Breast epithelium (tissue), 4 donors: ENCODE measurements around the gene HIF1A. TPM values are rescaled to one million over a fixed set of nuclear protein-coding genes. Genes with fewer than 3 reads are reported as not detected.
"Not testable (repeated sequence)": the region's sequence is repeated elsewhere in the genome, so short reads cannot be mapped to it uniquely, and the experiment has no call there.

ENCODE experiments used
- DNase-seq, 2 donors: peaks; one replicate each; pipeline ENCODE4 v3.0.0-alpha.2; 2019; ENCODE audit warnings: low spot score in 2 of 2
- H3K27ac ChIP-seq, 2 donors: fragments of 200-600 bp; sonication (generic) in 1 of 2; one replicate each; pipeline ENCODE4 v1.5.1; 2016 to 2019; ENCODE audit warnings: mild to moderate bottlenecking in 1 of 2
- H3K27me3 ChIP-seq, 2 donors: fragments of 200-600 bp; sonication (generic) in 1 of 2; one replicate each; pipeline versions ENCODE4 v1.5.1 to v1.6.0; 2017 to 2019; ENCODE audit warnings: control low read depth in 1 of 2, mild to moderate bottlenecking in 1 of 2
- H3K36me3 ChIP-seq: fragments of 200-600 bp; one replicate; pipeline ENCODE4 v1.5.1; 2019
- H3K4me1 ChIP-seq, 2 donors: fragments of 200-600 bp; sonication (generic); one replicate each; pipeline ENCODE4 v1.5.1; 2016 to 2019; ENCODE audit warnings: control low read depth in 1 of 2
- H3K4me3 ChIP-seq, 3 donors: fragments of 200-600 bp; sonication (generic); 1 replicate in 2 of 3; 2 replicates in 1 of 3; pipeline ENCODE4 v1.5.1; 2016 to 2019; ENCODE audit warnings: mild to moderate bottlenecking in 3 of 3, moderate library complexity in 2 of 3
- H3K9me3 ChIP-seq, 2 donors: fragments of 200-600 bp; sonication (generic) in 1 of 2; one replicate each; pipeline ENCODE4 v1.5.1; 2016 to 2019; ENCODE audit warnings: control low read depth in 1 of 2
- CTCF ChIP-seq, 3 donors: fragments of 450-650 bp; IDR thresholded peaks; one replicate each; pipeline ENCODE4 v1.5.1; 2016 to 2017; ENCODE audit warnings: antibody characterized with exemption in 3 of 3, mild to moderate bottlenecking in 3 of 3, moderate library complexity in 3 of 3
- POLR2A ChIP-seq: fragments of 450-650 bp; IDR thresholded peaks from one replicate; pipeline ENCODE4 v1.6.1; 2016; ENCODE audit warnings: antibody characterized with exemption, mild to moderate bottlenecking, moderate library complexity
- POLR2AphosphoS5 ChIP-seq, 3 donors: sonication (generic); formaldehyde crosslinking; IDR thresholded peaks; one replicate each; pipeline ENCODE4 v1.6.1; 2017; ENCODE audit warnings: antibody characterized with exemption in 3 of 3
- intact Hi-C: fragments of 100-400 bp; cut with DNase I; formaldehyde crosslinking; loops from one replicate; pipeline ENCODE4 v1.15.1; 2023; ENCODE audit warnings: low total_unique reads
- total RNA-seq, 3 donors: library from RNA; depleted of rRNA; stranded (reverse); fragments of >200 nt; gene quantifications; one replicate each; pipeline ENCODE4 v1.1.0, GENCODE V29; 2016

The HIF1A gene
- total RNA-seq, 3 donors from 2014 or later = 64.8 to 104 (median 92.3) TPM

GRCh38 chr14:61706096-61706690 is 10.9 kb downstream of the HIF1A start:
- H3K4me3 ChIP-seq = no peak overlapping the region
- no peaks in the 10 kb centered on the region for H3K27me3 ChIP-seq
- no peaks in the 10 kb centered on the region for H3K36me3 ChIP-seq
- DNase-seq = no peak
- H3K4me1 ChIP-seq = peaks cover 0 to 1% of the 10 kb centered on the region in 2 donors
- H3K27ac ChIP-seq = no peak overlapping the region
- TF ChIP-seq POLR2A (no peak), POLR2AphosphoS5 (IDR thresholded peaks at IDR 0.05) (no peak), CTCF (IDR thresholded peaks at IDR 0.05) (no peak)
- no peaks in the 10 kb centered on the region for H3K9me3 ChIP-seq
- intact Hi-C loops = no loop called here

GRCh38 chr14:61707774-61708173 is 12.5 kb downstream of the HIF1A start:
- H3K36me3 ChIP-seq, intact Hi-C loops, H3K27me3 ChIP-seq, H3K9me3 ChIP-seq, H3K4me3 ChIP-seq, DNase-seq, H3K4me1 ChIP-seq, H3K27ac ChIP-seq: not testable (repeated sequence)

GRCh38 chr14:61708693-61709092 is 13.4 kb downstream of the HIF1A start:
- H3K36me3 ChIP-seq, DNase-seq, H3K27ac ChIP-seq, H3K4me3 ChIP-seq, H3K9me3 ChIP-seq, H3K4me1 ChIP-seq, H3K27me3 ChIP-seq, intact Hi-C loops: not testable (repeated sequence)

- no peak overlapping the region for H3K4me3 ChIP-seq
- no peaks in the 10 kb centered on the region for H3K27me3 ChIP-seq
- no peaks in the 10 kb centered on the region for H3K9me3 ChIP-seq
- H3K27ac ChIP-seq = no peak overlapping the region
- intact Hi-C loops = no loop called here
- no peak for DNase-seq
- peaks cover 0 to 8% of the 10 kb centered on the region in 2 donors for H3K4me1 ChIP-seq
- no peak for TF ChIP-seq CTCF (IDR thresholded peaks at IDR 0.05)
- TF ChIP-seq POLR2AphosphoS5 (IDR thresholded peaks at IDR 0.05) = no peak
- TF ChIP-seq POLR2A = no peak
- H3K36me3 ChIP-seq = no peaks in the 10 kb centered on the region
These were observed 15.8 kb downstream of the HIF1A start for GRCh38 chr14:61710853-61711817.

GRCh38 chr14:61712137-61712536 is 16.8 kb downstream of the HIF1A start:
- H3K27ac ChIP-seq = no peak overlapping the region
- H3K36me3 ChIP-seq = no peaks in the 10 kb centered on the region
- H3K9me3 ChIP-seq = no peaks in the 10 kb centered on the region
- H3K4me3 ChIP-seq = no peak overlapping the region
- no peak for DNase-seq
- intact Hi-C loops = no loop called here
- H3K27me3 ChIP-seq = no peaks in the 10 kb centered on the region
- TF ChIP-seq POLR2A = no peak
- TF ChIP-seq POLR2AphosphoS5 (IDR thresholded peaks at IDR 0.05) = no peak
- TF ChIP-seq CTCF (IDR thresholded peaks at IDR 0.05) = no peak
- H3K4me1 ChIP-seq = peaks cover 0 to 8% of the 10 kb centered on the region in 2 donors
